GM19328 (cell line): ENCODE data around the gene CASQ1.

Source experiments
- ATAC-seq: cut with Tn5 transposase; IDR thresholded peaks from one replicate; pipeline ENCODE4 v1.9.1; 2021; ENCODE audit warnings: mild to moderate bottlenecking, moderate library complexity; ENCODE audit not compliant: unreplicated experiment

Gene CASQ1

GRCh38 chr1:160189649-160190625 is at the start of gene CASQ1:
Gene CASQ1 (plus strand): TSS chr1:160190575. CDS start chr1:160190752, 177 bp downstream.
- no peak for ATAC-seq

GRCh38 chr1:160143695-160144094 is 46.7 kb upstream of the CASQ1 start:
- ATAC-seq: no peak

- no peak for ATAC-seq
These were observed 45.5 kb upstream of the CASQ1 start for GRCh38 chr1:160144921-160145320.

GRCh38 chr1:160146107-160146506 is 44.3 kb upstream of the CASQ1 start:
- ATAC-seq: no peak

GRCh38 chr1:160148121-160148520 is 42.3 kb upstream of the CASQ1 start:
- ATAC-seq: no peak

GRCh38 chr1:160149233-160149632 is 41.1 kb upstream of the CASQ1 start:
- no peak for ATAC-seq

GRCh38 chr1:160149716-160150115 is 40.7 kb upstream of the CASQ1 start:
- ATAC-seq: no peak

GRCh38 chr1:160151303-160151702 is 39.1 kb upstream of the CASQ1 start, which contains the start of gene ATP1A4:
Gene ATP1A4 (plus strand): TSS chr1:160151603. CDS start chr1:160152041, 438 bp downstream.
- no peak for ATAC-seq

GRCh38 chr1:160154790-160155189 is 35.6 kb upstream of the CASQ1 start:
- ATAC-seq: no peak

GRCh38 chr1:160156361-160156760 is 34.0 kb upstream of the CASQ1 start:
- no peak for ATAC-seq

GRCh38 chr1:160157174-160157573 is 33.2 kb upstream of the CASQ1 start:
- ATAC-seq: no peak

- ATAC-seq: no peak
These were observed 32.3 kb upstream of the CASQ1 start for GRCh38 chr1:160158031-160158430.

- no peak for ATAC-seq
These were observed 31.8 kb upstream of the CASQ1 start for GRCh38 chr1:160158534-160158933.

- no peak for ATAC-seq
These were observed 30.5 kb upstream of the CASQ1 start for GRCh38 chr1:160159846-160160245.

- ATAC-seq: no peak
These were observed 28.2 kb upstream of the CASQ1 start for GRCh38 chr1:160161965-160162705.

- ATAC-seq: no peak
These were observed 27.4 kb upstream of the CASQ1 start for GRCh38 chr1:160162931-160163330.

GRCh38 chr1:160163615-160164014 is 26.8 kb upstream of the CASQ1 start:
- no peak for ATAC-seq

- no peak for ATAC-seq
These were observed 26.3 kb upstream of the CASQ1 start for GRCh38 chr1:160164121-160164520.

- ATAC-seq: no peak
These were observed 24.1 kb upstream of the CASQ1 start for GRCh38 chr1:160166166-160166868.

GRCh38 chr1:160167056-160167455 is 23.3 kb upstream of the CASQ1 start:
- no peak for ATAC-seq

GRCh38 chr1:160167580-160167979 is 22.8 kb upstream of the CASQ1 start:
- ATAC-seq: no peak
